ENCODE measurements around the gene QSER1.
A peak's percentile ranks its signal among the peaks of the same experiment; 100 is the strongest.

QSER1 gene

DNA sequence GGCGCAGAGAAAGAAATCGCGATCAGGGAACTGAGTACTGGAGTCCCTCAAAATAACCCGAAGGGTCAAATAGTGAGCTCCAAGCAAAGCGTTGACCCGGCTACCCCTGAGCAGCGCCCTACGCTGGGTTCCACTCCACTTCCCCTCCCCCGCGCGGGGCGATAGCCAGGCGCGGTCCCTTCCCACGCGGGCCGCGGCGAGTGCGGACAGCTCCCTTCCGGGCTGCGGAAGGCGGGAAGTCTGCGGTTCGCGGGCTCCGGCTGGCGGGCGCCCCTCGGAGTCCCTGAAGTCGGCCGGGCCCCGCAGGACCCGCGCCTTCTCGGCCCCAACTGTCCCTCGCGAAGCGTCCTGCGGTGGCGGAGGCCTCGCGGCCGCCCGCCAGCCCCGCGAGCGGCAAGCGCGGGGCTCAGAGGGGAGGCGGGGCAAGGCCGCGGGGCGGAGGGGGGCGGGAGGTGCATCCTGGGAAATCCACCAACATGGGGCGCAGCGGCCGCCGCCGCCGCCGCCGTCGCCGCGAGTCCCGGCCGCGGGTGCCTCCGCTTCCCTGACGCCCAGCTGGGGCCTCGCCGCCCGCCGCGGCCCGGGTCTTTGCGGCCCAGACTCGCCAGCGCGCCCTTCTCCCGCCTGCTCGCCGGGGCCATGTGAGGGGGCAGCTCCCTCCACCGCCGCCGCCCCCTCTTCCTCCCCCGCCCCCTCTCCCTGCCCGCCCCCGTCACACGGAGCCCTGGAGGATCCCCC is at the start of gene QSER1:
Gene QSER1 (plus strand): TSS at position 457 of the 738 bp plus-strand sequence. CDS start 315 bp downstream, outside the sequence.
- TF ChIP-seq, protein P1, sequence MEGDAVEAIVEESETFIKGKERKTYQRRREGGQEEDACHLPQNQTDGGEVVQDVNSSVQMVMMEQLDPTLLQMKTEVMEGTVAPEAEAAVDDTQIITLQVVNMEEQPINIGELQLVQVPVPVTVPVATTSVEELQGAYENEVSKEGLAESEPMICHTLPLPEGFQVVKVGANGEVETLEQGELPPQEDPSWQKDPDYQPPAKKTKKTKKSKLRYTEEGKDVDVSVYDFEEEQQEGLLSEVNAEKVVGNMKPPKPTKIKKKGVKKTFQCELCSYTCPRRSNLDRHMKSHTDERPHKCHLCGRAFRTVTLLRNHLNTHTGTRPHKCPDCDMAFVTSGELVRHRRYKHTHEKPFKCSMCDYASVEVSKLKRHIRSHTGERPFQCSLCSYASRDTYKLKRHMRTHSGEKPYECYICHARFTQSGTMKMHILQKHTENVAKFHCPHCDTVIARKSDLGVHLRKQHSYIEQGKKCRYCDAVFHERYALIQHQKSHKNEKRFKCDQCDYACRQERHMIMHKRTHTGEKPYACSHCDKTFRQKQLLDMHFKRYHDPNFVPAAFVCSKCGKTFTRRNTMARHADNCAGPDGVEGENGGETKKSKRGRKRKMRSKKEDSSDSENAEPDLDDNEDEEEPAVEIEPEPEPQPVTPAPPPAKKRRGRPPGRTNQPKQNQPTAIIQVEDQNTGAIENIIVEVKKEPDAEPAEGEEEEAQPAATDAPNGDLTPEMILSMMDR (IDR thresholded peaks at IDR 0.05; ENCODE audit: low read depth, low read length): no peak
- H3K4me3 ChIP-seq (replicated peaks in 1 of 2; ENCODE audit: low read depth in 2 of 2, low read length in 2 of 2): peak within 1 kb of the TSS; percentile 88 to 97
- peak; percentile 48 to 65 for DNase-seq (ENCODE audit: low read depth in 2 of 2)

DNA sequence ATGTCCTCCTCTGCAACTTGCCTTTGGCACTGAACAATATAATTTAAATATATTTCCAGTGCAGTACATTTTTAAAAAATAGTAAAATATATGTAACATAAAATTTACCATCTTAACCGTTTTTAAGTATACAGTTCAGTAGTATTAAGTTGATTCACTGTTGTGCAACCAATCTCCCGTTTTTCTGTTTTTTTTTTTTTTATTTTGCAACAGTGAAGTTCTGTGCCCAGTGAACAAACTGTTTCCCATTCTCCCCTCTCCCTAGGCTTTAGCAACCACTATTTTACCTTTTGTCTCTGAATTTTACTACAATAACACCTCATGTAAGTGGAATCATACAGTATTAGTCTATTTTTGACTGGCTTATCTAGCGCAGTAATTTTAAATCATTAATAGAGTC is 49.1 kb upstream of the QSER1 start:
- TF ChIP-seq, protein P1 (IDR thresholded peaks at IDR 0.05; ENCODE audit: low read depth, low read length): no peak
- DNase-seq (ENCODE audit: low read depth in 2 of 2): no peak
- no peak overlapping the region for H3K4me3 ChIP-seq (replicated peaks in 1 of 2; ENCODE audit: low read depth in 2 of 2, low read length in 2 of 2)

DNA sequence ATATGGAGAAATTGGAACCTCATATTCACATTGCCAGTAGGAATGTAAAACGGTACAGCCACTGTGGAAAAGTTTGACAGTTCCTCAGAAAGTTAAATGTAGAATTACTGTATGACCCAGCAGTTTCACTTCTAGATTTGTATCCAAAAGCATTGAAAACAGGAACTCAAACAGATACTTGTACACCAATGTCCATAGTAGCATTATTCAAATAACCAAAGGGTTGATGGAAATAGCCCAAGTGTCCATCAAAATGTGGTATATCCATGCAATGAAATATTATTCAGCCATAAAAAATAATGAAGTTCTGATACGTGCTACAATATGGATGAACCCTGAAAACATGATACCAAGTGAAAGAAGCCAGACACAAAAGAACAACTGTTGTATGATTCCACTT is 45.1 kb upstream of the QSER1 start:
- H3K4me3 ChIP-seq (replicated peaks in 1 of 2; ENCODE audit: low read depth in 2 of 2, low read length in 2 of 2): no peak overlapping the region
- TF ChIP-seq, protein P1 (IDR thresholded peaks at IDR 0.05; ENCODE audit: low read depth, low read length): no peak
- DNase-seq (ENCODE audit: low read depth in 2 of 2): no peak

DNA sequence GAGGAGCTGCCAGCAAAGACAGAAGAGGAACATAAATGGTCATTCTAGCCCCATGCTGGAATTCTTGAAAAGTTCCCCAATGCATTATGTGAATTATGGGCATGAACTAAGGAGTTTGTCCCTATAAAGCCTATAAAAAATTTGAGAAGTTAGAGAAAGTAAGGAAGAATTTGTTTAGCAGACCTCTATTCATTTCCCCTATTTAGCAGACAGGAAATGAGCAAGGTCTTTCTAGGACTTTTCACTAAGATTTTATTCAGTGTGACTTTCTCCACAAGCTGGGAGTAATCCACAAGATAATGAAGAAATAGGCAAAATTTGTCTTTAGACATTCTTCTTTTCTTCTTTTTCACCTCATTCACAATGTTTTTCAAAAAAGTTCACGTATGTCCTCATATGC is 42.9 kb upstream of the QSER1 start:
- TF ChIP-seq, protein P1 (IDR thresholded peaks at IDR 0.05; ENCODE audit: low read depth, low read length): no peak
- H3K4me3 ChIP-seq (replicated peaks in 1 of 2; ENCODE audit: low read depth in 2 of 2, low read length in 2 of 2): no peak overlapping the region
- DNase-seq (ENCODE audit: low read depth in 2 of 2): no peak

DNA sequence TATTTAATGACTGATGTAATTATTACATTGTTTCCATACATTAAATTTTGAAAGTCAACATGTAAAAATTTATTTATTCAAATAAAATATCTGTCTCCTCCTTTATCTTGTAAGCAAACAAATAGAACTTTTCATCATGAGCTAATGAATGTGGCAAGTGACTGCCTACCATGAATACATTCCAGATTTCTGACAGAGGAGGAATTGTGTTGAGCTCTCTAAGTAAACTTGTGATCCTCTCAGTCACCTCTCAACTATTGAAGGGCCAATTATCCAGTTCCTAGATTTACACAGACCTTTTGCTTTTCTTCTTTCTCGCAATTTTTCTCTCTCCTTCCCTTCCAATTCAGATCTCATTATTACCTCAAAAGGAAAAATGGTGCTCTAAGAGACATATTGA is 41.4 kb upstream of the QSER1 start:
- TF ChIP-seq, protein P1 (IDR thresholded peaks at IDR 0.05; ENCODE audit: low read depth, low read length): no peak
- no peak for DNase-seq (ENCODE audit: low read depth in 2 of 2)
- no peak overlapping the region for H3K4me3 ChIP-seq (replicated peaks in 1 of 2; ENCODE audit: low read depth in 2 of 2, low read length in 2 of 2)

DNA sequence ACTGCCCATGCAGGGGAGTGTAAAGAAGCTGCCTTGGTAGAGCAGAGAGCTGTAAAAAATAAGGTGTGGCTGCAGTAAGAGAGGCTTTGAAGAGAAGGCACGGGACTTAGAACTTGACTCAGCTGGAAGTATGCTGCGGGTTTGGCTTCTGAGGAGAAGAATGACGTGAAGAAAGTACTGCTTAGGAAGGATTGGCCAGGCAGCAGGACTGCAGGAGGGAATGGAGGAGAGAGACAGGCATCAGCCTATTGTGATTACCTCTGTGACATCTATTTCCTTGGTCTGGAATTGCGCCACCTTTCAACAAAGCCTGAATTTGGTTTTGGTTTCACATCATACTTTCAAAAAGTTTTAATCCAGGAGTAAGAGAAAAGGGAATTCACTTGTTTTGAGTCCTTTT is 40.4 kb upstream of the QSER1 start:
- DNase-seq (ENCODE audit: low read depth in 2 of 2): peak; percentile 30 to 56
- TF ChIP-seq, protein P1 (IDR thresholded peaks at IDR 0.05; ENCODE audit: low read depth, low read length): no peak
- no peak overlapping the region for H3K4me3 ChIP-seq (replicated peaks in 1 of 2; ENCODE audit: low read depth in 2 of 2, low read length in 2 of 2)

DNA sequence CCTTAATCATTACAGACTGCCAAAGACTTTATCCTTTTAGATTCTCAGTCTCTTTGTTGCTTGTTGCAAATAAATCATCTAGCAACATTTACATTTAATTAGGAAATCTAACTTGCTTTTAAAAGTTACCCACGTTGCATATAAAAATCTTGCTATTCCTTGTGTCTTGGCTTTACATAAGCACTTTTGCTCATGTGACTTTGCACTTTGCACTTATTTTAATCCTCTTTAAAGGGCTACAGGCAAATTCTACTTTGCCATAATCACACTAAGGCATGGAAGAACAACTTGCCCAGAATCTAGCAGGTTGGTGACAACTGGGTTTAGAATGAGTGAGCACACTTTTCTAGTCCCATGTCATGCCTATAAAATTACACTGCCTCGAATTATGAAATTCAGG is 37.0 kb upstream of the QSER1 start:
- TF ChIP-seq, protein P1 (IDR thresholded peaks at IDR 0.05; ENCODE audit: low read depth, low read length): no peak
- no peak for DNase-seq (ENCODE audit: low read depth in 2 of 2)
- no peak overlapping the region for H3K4me3 ChIP-seq (replicated peaks in 1 of 2; ENCODE audit: low read depth in 2 of 2, low read length in 2 of 2)
